GM12878 (cell line): ENCODE measurements around the gene FAM210A. TPM values are rescaled to one million over a fixed set of nuclear protein-coding genes. Genes with fewer than 3 reads are reported as not detected.

ENCODE experiments used
- ATAC-seq: fragments of 200-7000 bp; cut with Tn5 transposase; 3 replicates; pipeline ENCODE4 v1.9.1; 2020; ENCODE audit warnings: mild to moderate bottlenecking, moderate library complexity
- BruUV-seq: library from RNA; stranded (reverse); fragments of 400-500 nt; replicated peaks from 2 replicates; lab custom pipeline; 2021; lab: Mats Ljungman, UMichigan
- CTCF ChIA-PET: fragments of 300-600 bp; sonication (Branson Sonifier 250); formaldehyde crosslinking; extraction: SDS; loops from one replicate; lab custom pipeline; 2021; ENCODE audit warnings: inconsistent platforms; lab: Yijun Ruan, JAX
- POLR2A ChIA-PET: fragments of 350-600 bp; formaldehyde crosslinking; extraction: SDS; loops from one replicate; lab custom pipeline; 2021; ENCODE audit warnings: inconsistent platforms; lab: Charles Lee
- RAD21 ChIA-PET: fragments of 300-600 bp; sonication (Branson Sonifier 250); formaldehyde crosslinking; loops from one replicate; lab custom pipeline; 2023; ENCODE audit warnings: antibody characterized with exemption; ENCODE audit not compliant: unreplicated experiment; lab: Charles Lee
- SMC1A ChIA-PET: fragments of 300-600 bp; sonication (Branson Sonifier 250); formaldehyde crosslinking; loops from one replicate; lab custom pipeline; 2023; ENCODE audit not compliant: unreplicated experiment, uncharacterized antibody; lab: Charles Lee
- DNase-seq: peaks from one replicate; pipeline ENCODE4 v3.0.0-alpha.2; 2011; ENCODE audit warnings: low read depth, low spot score
- FAIRE-seq: peaks from 3 replicates; lab custom pipeline; 2011; peaks lifted over from hg19 to GRCh38; lab: Jason Lieb, UNC
- H2AFZ ChIP-seq: 2 replicates; pipeline ENCODE4 v1.6.0; 2011; ENCODE audit warnings: low read depth, low read length, control low read depth; ENCODE audit not compliant: control insufficient read depth
- H3K27ac ChIP-seq: 2 replicates; pipeline ENCODE4 v1.5.1; 2011; ENCODE audit warnings: control low read depth; ENCODE audit not compliant: control insufficient read depth, insufficient read depth
- H3K27me3 ChIP-seq, 2 experiments: replicated peaks in 1 of 2; 2 replicates each; pipeline versions ENCODE4 v1.6.0 to v1.6.1; 2011; ENCODE audit warnings: low read length in 1 of 2; ENCODE audit not compliant: control insufficient read depth in 2 of 2, insufficient read depth in 2 of 2
- H3K36me3 ChIP-seq, 2 experiments: 2 replicates each; pipeline ENCODE4 v1.5.1; 2011; ENCODE audit warnings: low read length in 1 of 2; ENCODE audit not compliant: control insufficient read depth in 2 of 2, insufficient read depth in 2 of 2
- H3K4me1 ChIP-seq: 2 replicates; pipeline ENCODE4 v1.6.1; 2011; ENCODE audit warnings: mild to moderate bottlenecking, low read length, moderate library complexity, mixed read lengths; ENCODE audit not compliant: control insufficient read depth, insufficient read depth
- H3K4me2 ChIP-seq: 2 replicates; pipeline ENCODE4 v1.6.0; 2011; ENCODE audit warnings: control low read depth; ENCODE audit not compliant: control insufficient read depth, insufficient read depth
- H3K4me3 ChIP-seq: fragments of 200-600 bp; sonication (generic); 2 replicates; pipeline ENCODE4 v1.5.1; 2016
- H3K79me2 ChIP-seq: 2 replicates; pipeline ENCODE4 v1.6.0; 2011; ENCODE audit warnings: low read length; ENCODE audit not compliant: control insufficient read depth, insufficient read depth
- H3K9ac ChIP-seq: 2 replicates; pipeline ENCODE4 v1.8.0; 2011; ENCODE audit warnings: low read length, control low read depth, mixed read lengths; ENCODE audit not compliant: control insufficient read depth, insufficient read depth
- H3K9me3 ChIP-seq: replicated peaks from 3 replicates; pipeline ENCODE4 v1.5.1; 2011; ENCODE audit warnings: mild to moderate bottlenecking, low read length; ENCODE audit not compliant: control insufficient read depth, insufficient read depth
- H4K20me1 ChIP-seq: 2 replicates; pipeline ENCODE4 v1.6.0; 2011; ENCODE audit not compliant: control insufficient read depth, insufficient read depth
- ASH2L ChIP-seq: fragments of 300-600, 200-600 bp; sonication (generic); IDR thresholded peaks from 2 replicates; pipeline ENCODE4 v1.6.1; 2017; ENCODE audit warnings: low read depth, mild to moderate bottlenecking, borderline replicate concordance
- BACH1 ChIP-seq: fragments of 450-650 bp; IDR thresholded peaks from 2 replicates; pipeline ENCODE4 v1.6.1; 2017; ENCODE audit warnings: mild to moderate bottlenecking, borderline replicate concordance
- CBX3 ChIP-seq: fragments of 200-600 bp; sonication (generic); IDR thresholded peaks from 2 replicates; pipeline ENCODE4 v1.6.1; 2016; ENCODE audit warnings: low read depth, borderline replicate concordance
- CREB1 ChIP-seq: IDR thresholded peaks from 2 replicates; pipeline ENCODE4 v1.6.1; 2012; ENCODE audit warnings: low read depth, mild to moderate bottlenecking, inconsistent platforms
- IKZF2 ChIP-seq, 2 experiments: fragments of 450-650 bp; IDR thresholded peaks; 2 replicates each; pipeline ENCODE4 v1.6.1; 2017; ENCODE audit warnings: mild to moderate bottlenecking in 2 of 2, moderate library complexity in 2 of 2
- PML ChIP-seq: IDR thresholded peaks from 2 replicates; pipeline ENCODE4 v1.6.1; 2012; ENCODE audit warnings: low read length, inconsistent platforms
- RFX5 ChIP-seq: IDR thresholded peaks from 2 replicates; pipeline ENCODE4 v1.6.1; 2011; ENCODE audit warnings: low read depth, low read length, improper control_type of control experiment
- STAT3 ChIP-seq: IDR thresholded peaks from 2 replicates; pipeline ENCODE4 v1.6.1; 2011; ENCODE audit warnings: low read depth, low read length, improper control_type of control experiment
- WGBS: methylation state at CpG from one replicate; pipeline ENCODE4 v1.1.6; 2016; ENCODE audit warnings: low lambda C conversion rate; ENCODE audit not compliant: insufficient replicate concordance, insufficient coverage; ENCODE audit errors: missing lambda C conversion rate; 5-methylcytosine and 5-hydroxymethylcytosine counted together
- in situ Hi-C: fragments of 300-500 bp; cut with MboI; formaldehyde crosslinking; loops from 9 replicates; pipeline ENCODE4 v1.14.3; 2018; ENCODE audit warnings: mixed read lengths
- intact Hi-C: fragments of 100-400 bp; cut with micrococcal nuclease; formaldehyde crosslinking; loops from one replicate; pipeline ENCODE4 v1.14.2; 2022; ENCODE audit not compliant: unreplicated experiment
- polyA plus RNA-seq, 11 experiments: library from polyadenylated mRNA; depleted of rRNA in 4 of 11; unstranded in 6 of 11; stranded (reverse) in 5 of 11; fragments of >200 nt; fragmentation: Nextera tagmentation in 4 of 11; fragmentation: Illumina TruSeq in 1 of 11; extraction: Ambion mirVana in 4 of 11; extraction: Trizol in 1 of 11; gene quantifications; 1 replicate in 1 of 11; 2 replicates in 10 of 11; pipeline versions ENCODE4 v1.2.1 to v1.2.3, GENCODE V29; 2011 to 2016; ENCODE audit warnings: inconsistent platforms in 2 of 11, missing spikeins in 2 of 11, low read depth in 1 of 11
- total RNA-seq, 4 experiments: library from RNA; depleted of rRNA in 3 of 4; stranded (reverse); fragments of >200 nt in 3 of 4; fragmentation: Illumina TruSeq in 1 of 4; extraction: Trizol in 1 of 4; gene quantifications; 2 replicates each; pipeline versions ENCODE4 v1.2.1 to v1.2.3, GENCODE V29; 2013 to 2021
- TF ChIP-seq, protein P1 (sequence below): fragments of 450-650 bp; IDR thresholded peaks from 2 replicates; pipeline ENCODE4 v1.6.1; 2017; ENCODE audit warnings: mild to moderate bottlenecking, moderate library complexity

Gene FAM210A
- total and polyA plus RNA-seq, 10 of the 15 experiments (the other 5 are each of a cell fraction or from before 2014, with no cell fraction given): 10.3 to 56.3 (median 17.7) TPM

DNA sequence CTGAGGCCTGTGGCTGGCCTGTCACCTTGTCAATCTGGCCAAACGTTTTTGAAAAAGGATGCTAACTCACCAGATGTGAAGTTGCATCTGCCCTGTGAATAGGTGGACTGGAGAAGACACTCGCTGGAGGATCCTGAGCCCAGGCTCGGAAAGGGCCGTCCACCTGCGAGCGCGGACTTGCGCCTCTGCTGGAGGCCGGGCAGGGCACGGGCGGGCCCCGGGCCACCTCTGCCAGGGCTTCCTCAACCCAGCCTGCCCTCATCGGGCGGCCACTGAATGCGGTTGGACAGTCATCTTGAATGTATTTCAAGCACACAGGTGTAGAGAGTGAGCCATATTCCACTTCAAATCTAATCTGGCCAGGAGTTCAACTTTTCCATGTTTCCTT, 83.9 kb downstream of the FAM210A start:
- H3K36me3 ChIP-seq: peaks cover 0 to 1% of the 10 kb centered on the region in 2 experiments; a peak in 2 of 4 replicates
- H2AFZ ChIP-seq: no peak overlapping the region
- no peaks in the 10 kb centered on the region for H3K27me3 ChIP-seq
- TF ChIP-seq CREB1 (no peak), ASH2L (no peak), IKZF2 (IDR thresholded peaks at IDR 0.05) (no peak), STAT3 (no peak), CBX3 (no peak), BACH1 (no peak), RFX5 (no peak), PML (no peak)
- TF ChIP-seq, protein P1, sequence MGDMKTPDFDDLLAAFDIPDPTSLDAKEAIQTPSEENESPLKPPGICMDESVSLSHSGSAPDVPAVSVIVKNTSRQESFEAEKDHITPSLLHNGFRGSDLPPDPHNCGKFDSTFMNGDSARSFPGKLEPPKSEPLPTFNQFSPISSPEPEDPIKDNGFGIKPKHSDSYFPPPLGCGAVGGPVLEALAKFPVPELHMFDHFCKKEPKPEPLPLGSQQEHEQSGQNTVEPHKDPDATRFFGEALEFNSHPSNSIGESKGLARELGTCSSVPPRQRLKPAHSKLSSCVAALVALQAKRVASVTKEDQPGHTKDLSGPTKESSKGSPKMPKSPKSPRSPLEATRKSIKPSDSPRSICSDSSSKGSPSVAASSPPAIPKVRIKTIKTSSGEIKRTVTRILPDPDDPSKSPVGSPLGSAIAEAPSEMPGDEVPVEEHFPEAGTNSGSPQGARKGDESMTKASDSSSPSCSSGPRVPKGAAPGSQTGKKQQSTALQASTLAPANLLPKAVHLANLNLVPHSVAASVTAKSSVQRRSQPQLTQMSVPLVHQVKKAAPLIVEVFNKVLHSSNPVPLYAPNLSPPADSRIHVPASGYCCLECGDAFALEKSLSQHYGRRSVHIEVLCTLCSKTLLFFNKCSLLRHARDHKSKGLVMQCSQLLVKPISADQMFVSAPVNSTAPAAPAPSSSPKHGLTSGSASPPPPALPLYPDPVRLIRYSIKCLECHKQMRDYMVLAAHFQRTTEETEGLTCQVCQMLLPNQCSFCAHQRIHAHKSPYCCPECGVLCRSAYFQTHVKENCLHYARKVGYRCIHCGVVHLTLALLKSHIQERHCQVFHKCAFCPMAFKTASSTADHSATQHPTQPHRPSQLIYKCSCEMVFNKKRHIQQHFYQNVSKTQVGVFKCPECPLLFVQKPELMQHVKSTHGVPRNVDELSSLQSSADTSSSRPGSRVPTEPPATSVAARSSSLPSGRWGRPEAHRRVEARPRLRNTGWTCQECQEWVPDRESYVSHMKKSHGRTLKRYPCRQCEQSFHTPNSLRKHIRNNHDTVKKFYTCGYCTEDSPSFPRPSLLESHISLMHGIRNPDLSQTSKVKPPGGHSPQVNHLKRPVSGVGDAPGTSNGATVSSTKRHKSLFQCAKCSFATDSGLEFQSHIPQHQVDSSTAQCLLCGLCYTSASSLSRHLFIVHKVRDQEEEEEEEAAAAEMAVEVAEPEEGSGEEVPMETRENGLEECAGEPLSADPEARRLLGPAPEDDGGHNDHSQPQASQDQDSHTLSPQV: no peak
- no peaks in the 10 kb centered on the region for H4K20me1 ChIP-seq
- FAIRE-seq (no peak), ATAC-seq (no peak), DNase-seq (no peak)
- ChIA-PET POLR2A (no interaction called here), SMC1A (no interaction called here), RAD21 (no interaction called here), CTCF (no interaction called here)
- H3K27ac ChIP-seq: no peak overlapping the region
- WGBS: 90% methylated on average over 15 of the region's 15 CpGs
- no TSS peak for BruUV-seq
- no peak overlapping the region for H3K4me2 ChIP-seq
- no peaks in the 10 kb centered on the region for H3K79me2 ChIP-seq
- in situ Hi-C loops (loop anchor here (25.0 kb wide), 1 partner anchor 480 kb away; no protein-coding TSS in a partner anchor), intact Hi-C loops (no loop called here)
- H3K4me3 ChIP-seq: no peak overlapping the region
- no peak overlapping the region for H3K9ac ChIP-seq
- no peaks in the 10 kb centered on the region for H3K9me3 ChIP-seq
- H3K4me1 ChIP-seq: no peaks in the 10 kb centered on the region
